Panc1 (cell line): ENCODE results near the gene PRR36. TPM values are rescaled to one million over a fixed set of nuclear protein-coding genes. Genes with fewer than 3 reads are reported as not detected.

Experiments
- ATAC-seq: fragments of 200-7000 bp; cut with Tn5 transposase; 2 replicates; pipeline ENCODE4 v1.9.1; 2020; ENCODE audit warnings: mild to moderate bottlenecking, moderate library complexity
- BruUV-seq: library from RNA; stranded (reverse); fragments of 400-500 nt; replicated peaks from 2 replicates; lab custom pipeline; 2021; lab: Mats Ljungman, UMichigan
- CTCF ChIA-PET: fragments of 300-600 bp; sonication (Branson Sonifier 250); formaldehyde crosslinking; loops from one replicate; lab custom pipeline; 2022; ENCODE audit warnings: antibody characterized with exemption; lab: Charles Lee
- POLR2A ChIA-PET: fragments of 300-600 bp; sonication (Branson Sonifier 250); formaldehyde crosslinking; loops from one replicate; lab custom pipeline; 2022; ENCODE audit warnings: antibody characterized with exemption; lab: Charles Lee
- DNase-seq: peaks from one replicate; pipeline ENCODE4 v3.0.0-alpha.2; 2010; ENCODE audit warnings: low read depth, low spot score
- H3K27ac ChIP-seq: 2 replicates; pipeline ENCODE4 v1.5.1; 2011; ENCODE audit warnings: mild to moderate bottlenecking, low read length, inconsistent platforms
- H3K27me3 ChIP-seq: fragments of 200-500 bp; sonication (Bioruptor generic); 2 replicates; pipeline ENCODE4 v1.6.0; 2014; ENCODE audit warnings: low read length, inconsistent platforms; ENCODE audit not compliant: control insufficient read depth, insufficient read depth
- H3K36me3 ChIP-seq: fragments of 200-500 bp; sonication (Bioruptor generic); 2 replicates; pipeline ENCODE4 v1.5.1; 2014; ENCODE audit warnings: inconsistent platforms, mild to moderate bottlenecking, low read length, moderate library complexity; ENCODE audit not compliant: control insufficient read depth, insufficient read depth
- H3K4me1 ChIP-seq: 2 replicates; pipeline ENCODE4 v1.5.1; 2011; ENCODE audit warnings: inconsistent platforms, mild to moderate bottlenecking, low read length, moderate library complexity; ENCODE audit not compliant: control insufficient read depth, insufficient read depth
- H3K4me3 ChIP-seq, 2 experiments: 2 replicates each; pipeline ENCODE4 v1.5.1; 2011 to 2012; ENCODE audit warnings: low read depth in 2 of 2, low read length in 2 of 2, mild to moderate bottlenecking in 2 of 2, inconsistent platforms in 1 of 2, moderate library complexity in 1 of 2
- H3K9me3 ChIP-seq: fragments of 200-500 bp; sonication (Bioruptor generic); 2 replicates; pipeline ENCODE4 v1.5.1; 2014; ENCODE audit warnings: low read depth, mild to moderate bottlenecking, inconsistent platforms, low read length, moderate library complexity; ENCODE audit not compliant: control insufficient read depth, insufficient read depth
- CTCF ChIP-seq: fragments of 450-650 bp; IDR thresholded peaks from 2 replicates; pipeline ENCODE4 v1.5.1; 2017; ENCODE audit warnings: mild to moderate bottlenecking
- POLR2AphosphoS5 ChIP-seq: IDR thresholded peaks from 2 replicates; pipeline ENCODE4 v1.6.1; 2012; ENCODE audit warnings: mild to moderate bottlenecking, low read depth, low read length, moderate library complexity
- REST ChIP-seq, 2 experiments: IDR thresholded peaks; 2 replicates each; pipeline ENCODE4 v1.6.1; 2011 to 2012; ENCODE audit warnings: low read depth in 2 of 2, control low read depth in 1 of 2, low read length in 1 of 2, mild to moderate bottlenecking in 1 of 2, moderate library complexity in 1 of 2; ENCODE audit not compliant: insufficient read depth in 1 of 2
- SIN3A ChIP-seq: IDR thresholded peaks from 2 replicates; pipeline ENCODE4 v1.6.1; 2012; ENCODE audit warnings: low read depth, mild to moderate bottlenecking, low read length, moderate library complexity, borderline replicate concordance; ENCODE audit not compliant: insufficient read depth
- TCF7L2 ChIP-seq: IDR thresholded peaks from 2 replicates; pipeline ENCODE4 v1.6.1; 2011; ENCODE audit warnings: mild to moderate bottlenecking, low read depth, low read length, inconsistent platforms
- in situ Hi-C: cut with HindIII; loops from 2 replicates; pipeline ENCODE4 v1.10.0; 2016; ENCODE audit warnings: low sequenced_read_pairs, low pct_unique_long_range_greater_than_20kb
- intact Hi-C: fragments of 100-400 bp; cut with micrococcal nuclease; formaldehyde crosslinking; loops from one replicate; pipeline ENCODE4 v1.10.0; 2022; ENCODE audit not compliant: unreplicated experiment
- total RNA-seq: library from RNA; stranded (reverse); gene quantifications from one replicate; pipeline ENCODE4 v1.2.1, GENCODE V29; 2021; ENCODE audit not compliant: unreplicated experiment

Gene PRR36
- total RNA-seq, 1 experiment from 2014 or later, result 3.7 TPM

- no peak for TF ChIP-seq POLR2AphosphoS5
- TF ChIP-seq SIN3A, result no peak
- TF ChIP-seq REST (IDR thresholded peaks at IDR 0.05; ENCODE audit: insufficient read depth in 1 of 2, low read depth in 2 of 2, low read length in 1 of 2), result no peak
- no peak for TF ChIP-seq TCF7L2
- TF ChIP-seq CTCF, result no peak
- intact Hi-C loops, result no loop called here
- CTCF ChIA-PET, result interaction anchor here (0.7 kb wide), 1 partner anchor 38 kb away, joined by 3 read pairs; no protein-coding TSS in a partner anchor
- Histone ChIP-seq H3K36me3 (no peaks in the 10 kb centered on the region), H3K4me1 (no peaks in the 10 kb centered on the region), H3K4me3 (no peak overlapping the region), H3K27me3 (no peaks in the 10 kb centered on the region), H3K27ac (no peak overlapping the region), H3K9me3 (peaks cover 3% of the 10 kb centered on the region; the same call in 1 of the 2 replicates)
- DNase-seq (no peak), ATAC-seq (no peak)
- in situ Hi-C loops, result no loop called here
- POLR2A ChIA-PET, result no interaction called here
- no TSS peak for BruUV-seq
Observed at GRCh38 chr19:7819337-7819736, 54.9 kb downstream of the PRR36 start.

GRCh38 chr19:7818806-7819205 lies 55.4 kb downstream of the PRR36 start:
- CTCF ChIA-PET, result interaction anchor here (0.7 kb wide), 1 partner anchor 39 kb away, joined by 3 read pairs; no protein-coding TSS in a partner anchor
- peaks cover 3% of the 10 kb centered on the region; the same call in 1 of the 2 replicates for H3K9me3 ChIP-seq

More at GRCh38 chr19:7818806-7819205, 55.4 kb downstream of the PRR36 start:
- H3K27ac ChIP-seq, result no peak overlapping the region
- intact Hi-C loops (no loop called here), in situ Hi-C loops (no loop called here)
- H3K27me3 ChIP-seq, result no peaks in the 10 kb centered on the region
- TF ChIP-seq SIN3A, result no peak
- TF ChIP-seq POLR2AphosphoS5, result no peak
- TF ChIP-seq TCF7L2, result no peak
- no peak for TF ChIP-seq CTCF
- no peak for TF ChIP-seq REST (IDR thresholded peaks at IDR 0.05; ENCODE audit: insufficient read depth in 1 of 2, low read depth in 2 of 2, low read length in 1 of 2)
- DNase-seq, result no peak
- no peak for ATAC-seq
- no peak overlapping the region for H3K4me3 ChIP-seq
- no peaks in the 10 kb centered on the region for H3K4me1 ChIP-seq
- POLR2A ChIA-PET, result no interaction called here
- BruUV-seq, result no TSS peak
- H3K36me3 ChIP-seq, result no peaks in the 10 kb centered on the region
